CD4-positive, alpha-beta memory T cell (primary cell): Measurements from ENCODE around the gene ADGRV1. TPM values are rescaled to one million over a fixed set of nuclear protein-coding genes. Genes with fewer than 3 reads are reported as not detected.

ENCODE experiments used
- polyA plus RNA-seq, 2 donors: library from polyadenylated mRNA; unstranded; fragments of 300-500 nt; fragmentation: Illumina TruSeq; gene quantifications; one replicate each; pipeline ENCODE4 v1.2.3, GENCODE V29; 2021
- total RNA-seq, 2 experiments: library from RNA; stranded (reverse); gene quantifications; one replicate each; pipeline ENCODE4 v1.2.3, GENCODE V29; 2021

The ADGRV1 gene
- total and polyA plus RNA-seq, 4 experiments from 2014 or later: 0.09 to 0.22 TPM; not detected in 2

Other genes starting within 250 kb of the ADGRV1 start
- gene CETN3, start 149.0 kb upstream of the ADGRV1 start, total RNA-seq: 10 to 100 TPM; 15.9 to 22.1 TPM
- gene CETN3, start 149.0 kb upstream of the ADGRV1 start, polyA plus RNA-seq: 10 to 100 TPM; 13.4 to 20.8 TPM
- 10 to 100 TPM; 14.7 to 16.1 TPM for gene MBLAC2, start 84.0 kb upstream of the ADGRV1 start, total RNA-seq
- 1 to 10 TPM; 1.9 to 4.9 TPM for gene MBLAC2, start 84.0 kb upstream of the ADGRV1 start, polyA plus RNA-seq
- 1 to 10 TPM; 1.2 to 1.5 TPM for gene POLR3G, start 83.9 kb upstream of the ADGRV1 start, total RNA-seq
- 1 to 10 TPM; 1.4 to 2.2 TPM for gene POLR3G, start 83.9 kb upstream of the ADGRV1 start, polyA plus RNA-seq
- gene LYSMD3, start 29.2 kb upstream of the ADGRV1 start, total RNA-seq: 10 to 100 TPM; 30.1 to 30.9 TPM
- 10 to 100 TPM; 11.7 to 14.7 TPM for gene LYSMD3, start 29.2 kb upstream of the ADGRV1 start, polyA plus RNA-seq